Cardiac muscle cell (in vitro differentiated cells and primary cell): ENCODE data around the gene COL18A1. TPM values are rescaled to one million over a fixed set of nuclear protein-coding genes. Genes with fewer than 3 reads are reported as not detected.

Experiments used
- DNase-seq, 2 donors: peaks; one replicate each; pipeline versions ENCODE4 v3.0.0 to v3.0.0-alpha.2; 2010 to 2017; ENCODE audit warnings: low read depth in 1 of 2, low spot score in 1 of 2
- H3K27ac ChIP-seq: fragments of 200-600 bp; sonication (generic); 2 replicates; pipeline ENCODE4 v1.5.1; 2016
- H3K27me3 ChIP-seq: fragments of 200-600 bp; sonication (generic); 2 replicates; pipeline ENCODE4 v1.6.0; 2016; ENCODE audit warnings: control low read depth
- H3K36me3 ChIP-seq: fragments of 200-600 bp; sonication (generic); 2 replicates; pipeline ENCODE4 v1.5.1; 2016; ENCODE audit warnings: control low read depth
- H3K4me1 ChIP-seq: fragments of 200-600 bp; sonication (generic); 2 replicates; pipeline ENCODE4 v1.8.1; 2017; ENCODE audit warnings: low read depth, mild to moderate bottlenecking, mixed run types
- H3K4me3 ChIP-seq: fragments of 200-600 bp; sonication (generic); 2 replicates; pipeline ENCODE4 v1.5.1; 2016; ENCODE audit warnings: mild to moderate bottlenecking
- H3K9me3 ChIP-seq: fragments of 200-600 bp; sonication (generic); 2 replicates; pipeline ENCODE4 v1.5.1; 2017; ENCODE audit warnings: low read depth, mild to moderate bottlenecking, control low read depth
- CTCF ChIP-seq: IDR thresholded peaks from 2 replicates; pipeline ENCODE4 v1.5.1; 2012; ENCODE audit warnings: low read depth, mild to moderate bottlenecking, low read length
- polyA plus RNA-seq: library from polyadenylated mRNA; unstranded; fragments of >200 nt; fragmentation: Nextera tagmentation; extraction: Ambion mirVana; gene quantifications from 2 replicates; pipeline ENCODE4 v1.2.1, GENCODE V29; 2016
- total RNA-seq: library from RNA; depleted of rRNA; stranded (reverse); fragments of >200 nt; gene quantifications from 2 replicates; pipeline ENCODE4 v1.2.3, GENCODE V29; 2016

Gene COL18A1
- total and polyA plus RNA-seq, 2 experiments from 2014 or later = 407 to 1,182 TPM

DNA sequence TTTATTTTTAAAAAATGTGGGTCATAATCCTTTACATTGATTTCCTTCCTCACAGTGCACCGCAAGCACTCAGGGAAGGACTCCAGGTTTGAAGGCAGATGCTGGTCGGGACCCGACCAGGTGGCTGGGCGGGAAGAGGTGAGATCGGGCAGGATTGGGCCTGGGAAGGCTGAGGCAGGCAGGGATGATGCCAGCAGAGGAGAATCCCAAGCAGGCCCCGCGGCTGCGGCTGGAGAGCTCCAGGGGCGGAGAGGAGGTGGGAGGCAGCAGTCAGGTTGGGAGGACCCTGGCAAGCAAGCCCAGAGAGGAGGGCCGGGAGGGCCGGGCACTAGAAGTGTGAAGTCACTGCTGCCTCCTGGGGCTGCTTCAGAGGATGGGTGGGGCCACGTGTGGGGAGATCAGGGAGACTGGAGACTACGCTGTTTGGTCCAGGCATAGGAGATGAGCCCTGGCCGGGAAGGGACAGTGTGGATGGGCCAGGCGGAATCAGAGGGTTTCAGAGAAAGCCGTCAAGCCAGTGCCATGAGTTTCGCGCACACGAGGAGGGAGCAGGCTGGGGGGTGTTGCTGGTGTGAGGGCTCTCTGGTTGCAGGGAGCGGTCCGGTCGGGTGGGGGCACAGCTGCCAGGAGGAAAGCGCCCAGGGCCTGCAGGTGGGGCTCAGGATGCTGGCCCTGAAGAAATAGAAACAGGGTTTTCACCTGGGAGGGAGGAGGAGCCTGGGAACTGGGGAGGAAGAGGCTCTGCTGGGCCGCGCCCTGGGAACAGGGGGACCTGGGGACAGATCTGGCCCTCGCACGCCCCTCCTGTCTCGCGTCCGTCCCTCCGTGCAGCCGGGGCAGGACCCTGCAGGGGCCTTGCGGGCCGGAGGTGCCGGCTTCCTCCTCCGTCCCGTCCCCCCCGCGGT, 888 bp upstream of the COL18A1 start:
- no peaks in the 10 kb centered on the region for H3K36me3 ChIP-seq
- H3K4me1 ChIP-seq = peaks cover 27% of the 10 kb centered on the region
- no peaks in the 10 kb centered on the region for H3K9me3 ChIP-seq
- TF ChIP-seq CTCF = no peak
- peak; percentile 48 to 71 for DNase-seq
- H3K27me3 ChIP-seq = peaks cover 3% of the 10 kb centered on the region
- peak overlapping the region; percentile 31 for H3K4me3 ChIP-seq
- H3K27ac ChIP-seq = no peak overlapping the region

DNA sequence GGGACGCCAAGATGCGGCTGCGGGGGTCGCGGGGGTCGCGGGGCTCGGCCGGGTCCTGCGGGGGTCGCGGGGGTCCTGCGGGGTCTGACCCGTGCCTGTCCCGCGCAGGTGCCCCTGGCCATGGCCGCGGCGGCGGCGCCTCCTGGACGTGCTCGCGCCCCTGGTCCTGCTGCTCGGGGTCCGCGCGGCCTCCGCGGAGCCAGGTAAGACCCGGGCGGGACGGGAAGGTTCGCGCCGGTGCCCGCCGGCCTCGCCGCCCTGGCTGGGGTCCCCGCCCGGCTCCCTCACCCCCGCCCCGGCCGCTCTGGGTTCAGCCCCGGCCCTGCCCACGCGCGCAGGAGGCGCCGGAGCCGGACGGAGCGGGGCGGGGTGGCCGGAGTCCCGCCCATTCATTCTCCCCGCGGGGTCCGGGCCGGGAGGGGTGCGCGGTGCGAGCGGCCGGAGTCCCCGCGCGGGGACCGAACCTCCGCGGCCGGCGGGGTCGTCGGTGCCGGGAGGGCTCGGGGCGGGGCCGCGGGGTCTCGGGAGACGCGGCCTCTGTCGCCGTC, 380 bp downstream of the COL18A1 start:
- DNase-seq = peak; percentile 42 to 62
- H3K27ac ChIP-seq = peak overlapping the region; percentile 90
- TF ChIP-seq CTCF = no peak

DNA sequence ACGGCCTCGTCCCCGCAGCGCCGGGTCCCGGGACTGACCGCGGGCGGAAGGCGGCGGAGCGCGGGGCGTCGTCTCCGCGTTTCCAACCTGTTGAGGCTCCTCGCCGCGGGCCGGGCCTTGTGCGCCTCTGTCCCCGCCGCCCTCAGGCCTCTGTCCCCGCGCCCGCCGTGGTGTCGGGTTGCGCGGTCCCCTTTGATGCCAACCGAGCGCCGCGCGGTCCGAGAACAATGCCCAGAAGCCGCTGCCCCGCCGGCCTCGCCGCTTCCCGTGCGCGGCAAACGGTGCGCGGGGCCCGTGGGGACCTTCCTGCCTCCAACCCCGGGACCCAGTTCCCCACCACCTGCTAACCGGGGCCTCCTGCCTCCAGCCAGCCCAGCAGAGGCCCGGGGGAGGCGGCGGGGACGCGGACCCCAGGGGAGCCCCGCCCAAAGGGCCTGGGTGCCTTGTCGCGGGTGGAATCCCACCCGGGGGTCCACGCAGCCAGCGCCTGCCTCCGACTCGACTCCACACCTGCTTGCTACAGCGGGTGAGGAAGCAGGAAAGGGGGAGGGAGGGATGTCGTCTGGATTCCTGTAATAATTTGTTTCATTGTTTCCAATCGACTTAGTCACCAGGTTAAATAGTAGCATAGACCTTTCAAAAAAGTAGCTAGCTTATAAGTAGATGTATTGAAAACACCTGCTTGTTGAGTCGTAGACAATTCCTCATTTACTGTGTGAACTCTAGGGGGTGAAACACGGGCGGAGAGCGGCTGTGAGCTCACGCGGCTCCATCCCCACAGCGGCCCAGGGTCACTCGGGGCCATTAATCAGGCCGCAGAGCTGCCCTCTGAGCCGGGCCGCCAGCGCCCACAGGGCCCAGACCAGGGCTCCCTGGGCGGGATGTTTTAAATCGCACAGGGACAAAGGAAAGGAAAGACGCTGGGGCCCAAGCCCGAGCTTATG, 1.1 kb downstream of the COL18A1 start:
- no peak for TF ChIP-seq CTCF
- Histone ChIP-seq H3K27me3 (peaks cover 3% of the 10 kb centered on the region), H3K9me3 (no peaks in the 10 kb centered on the region), H3K27ac (peak overlapping the region; percentile 90), H3K4me1 (peaks cover 47% of the 10 kb centered on the region), H3K4me3 (peak overlapping the region; percentile 77), H3K36me3 (no peaks in the 10 kb centered on the region)
- peak in 1 of 2 donors; percentile 85 for DNase-seq

More for the DNA sequence above, 380 bp downstream of the COL18A1 start:
- Histone ChIP-seq H3K36me3 (no peaks in the 10 kb centered on the region), H3K4me1 (peaks cover 39% of the 10 kb centered on the region), H3K9me3 (no peaks in the 10 kb centered on the region), H3K4me3 (peak overlapping the region; percentile 77), H3K27me3 (peaks cover 3% of the 10 kb centered on the region)

DNA sequence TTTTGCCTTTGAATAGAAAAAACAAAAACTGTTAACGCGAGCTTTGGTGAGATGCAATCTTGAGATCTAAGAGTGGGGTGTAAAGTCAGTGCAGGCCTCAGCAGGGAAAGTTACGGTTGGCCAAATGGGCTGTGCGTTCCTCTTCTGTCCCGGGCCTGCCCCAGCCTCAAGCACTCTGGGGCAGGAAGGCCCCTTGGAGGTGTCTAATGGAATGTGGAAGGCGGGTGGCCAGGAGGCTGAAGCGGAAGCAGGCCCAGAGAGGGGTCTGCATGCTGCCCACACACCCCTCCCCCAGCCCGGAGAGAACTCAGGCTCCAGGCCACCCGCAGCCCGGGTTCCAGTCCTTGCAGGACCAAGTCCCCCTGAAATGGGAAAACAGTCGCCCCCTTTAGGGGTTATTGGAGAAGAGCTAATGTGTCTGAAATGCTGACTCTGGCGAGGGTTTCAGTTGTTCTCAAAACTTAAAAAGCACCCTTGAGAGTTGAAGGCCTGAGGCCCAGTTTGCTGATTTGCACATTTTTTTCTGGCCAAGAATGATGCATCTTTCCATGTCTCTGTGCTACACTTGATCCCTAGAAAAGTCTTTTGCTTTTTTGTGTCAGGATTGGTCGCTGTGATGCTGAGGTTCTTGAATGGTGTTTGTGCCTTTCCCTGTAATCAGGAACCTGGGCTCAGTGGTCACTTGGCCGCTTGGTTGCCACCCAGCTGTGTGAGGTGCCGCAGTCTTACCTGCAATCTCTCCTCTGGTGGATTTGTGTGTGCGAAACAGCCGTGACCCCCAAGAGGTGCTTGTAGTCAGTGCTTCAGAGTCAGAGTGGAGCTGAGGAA, 2.0 kb downstream of the COL18A1 start:
- Histone ChIP-seq H3K4me1 (peaks cover 53% of the 10 kb centered on the region), H3K4me3 (peak overlapping the region; percentile 77), H3K36me3 (no peaks in the 10 kb centered on the region), H3K9me3 (no peaks in the 10 kb centered on the region), H3K27me3 (peaks cover 3% of the 10 kb centered on the region), H3K27ac (peak overlapping the region; percentile 98)
- DNase-seq = peak in 1 of 2 donors; percentile 62
- peak; percentile 13 for TF ChIP-seq CTCF
